GM20000 (cell line): ENCODE measurements around the gene OSER1.
A peak's percentile ranks its signal among the peaks of the same experiment; 100 is the strongest.

Experiments used
- DNase-seq: peaks from one replicate; pipeline ENCODE4 v3.0.0; 2012; ENCODE audit warnings: low spot score
- CTCF ChIP-seq: IDR thresholded peaks from 2 replicates; pipeline ENCODE4 v1.5.1; 2012; ENCODE audit warnings: mild to moderate bottlenecking, control low read depth; ENCODE audit errors: extremely low read depth, missing control alignments

The OSER1 gene

GRCh38 chr20:44210406-44211176, at the start of gene OSER1:
Gene OSER1, minus strand, starts transcription at chr20:44210771. Its CDS starts 3,814 bp downstream, at chr20:44206957.
- no peak for TF ChIP-seq CTCF
- DNase-seq, result peak; percentile 99

- no peak for DNase-seq
- TF ChIP-seq CTCF, result no peak
These were observed 47.8 kb upstream of the OSER1 start for GRCh38 chr20:44258226-44258890.

GRCh38 chr20:44256961-44257360, 46.4 kb upstream of the OSER1 start:
- no peak for DNase-seq
- no peak for TF ChIP-seq CTCF

- no peak for TF ChIP-seq CTCF
These were observed 45.4 kb upstream of the OSER1 start for GRCh38 chr20:44255942-44256341.

GRCh38 chr20:44254073-44254472, 43.5 kb upstream of the OSER1 start:
- TF ChIP-seq CTCF, result no peak
- DNase-seq, result no peak

More at GRCh38 chr20:44255942-44256341, 45.4 kb upstream of the OSER1 start:
- DNase-seq, result no peak

- TF ChIP-seq CTCF, result no peak
- DNase-seq, result no peak
These were observed 43.0 kb upstream of the OSER1 start for GRCh38 chr20:44253528-44253927.

- no peak for DNase-seq
- no peak for TF ChIP-seq CTCF
These were observed 40.7 kb upstream of the OSER1 start for GRCh38 chr20:44251284-44251683.
